Posterior cingulate gyrus (tissue), 11 donors: Measurements from ENCODE around the gene EFNA4.

Source experiments
- DNase-seq, 10 donors: peaks; one replicate each; pipeline versions ENCODE4 v3.0.0 to v3.0.0-alpha.2; 2020 to 2021; ENCODE audit warnings: mixed read lengths in 3 of 10
- intact Hi-C: fragments of 100-400 bp; cut with DNase I; formaldehyde crosslinking; loops from one replicate; pipeline ENCODE4 v1.15.1; 2023

Gene EFNA4

DNA sequence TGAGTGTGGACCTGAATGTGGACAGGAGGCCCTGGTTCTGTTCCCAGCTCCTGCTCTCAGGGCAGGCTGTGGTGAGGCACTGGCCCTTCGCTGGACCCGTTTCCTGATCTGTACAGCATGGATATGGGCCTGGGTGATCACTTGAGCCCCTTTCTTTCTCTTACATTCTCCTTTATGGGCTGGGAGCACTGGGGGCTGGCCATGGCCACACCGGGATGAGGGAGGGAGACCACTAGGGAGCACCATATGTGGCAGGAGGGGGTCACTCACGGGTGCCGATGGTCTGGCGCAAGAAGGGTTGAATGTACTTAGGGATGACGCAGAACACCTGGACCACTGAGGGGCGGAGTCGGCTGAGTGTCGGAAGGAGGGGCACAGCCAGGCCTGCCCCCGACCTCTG lies 32.6 kb upstream of the EFNA4 start:
- DNase-seq = no peak
- intact Hi-C loops = no loop called here

DNA sequence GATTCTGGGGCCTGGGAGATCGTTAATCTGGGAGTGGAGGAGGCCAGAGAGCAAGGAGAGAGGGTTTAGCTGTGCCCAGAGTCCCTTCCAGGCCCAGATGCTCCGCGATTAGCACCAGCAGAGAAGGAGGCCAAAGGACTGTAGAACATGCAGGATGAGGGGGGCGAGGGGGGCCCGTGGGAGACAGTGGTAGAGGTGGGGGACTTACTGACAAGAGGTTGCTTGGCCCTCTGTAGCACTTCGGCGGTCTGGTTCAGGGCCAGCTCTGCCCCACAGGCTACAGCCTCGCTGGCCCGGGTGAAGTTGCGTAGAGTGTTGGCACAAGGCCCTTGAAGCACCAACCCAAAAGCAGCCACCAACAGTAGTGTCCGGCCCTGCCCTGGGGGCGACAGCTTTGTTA lies 30.7 kb upstream of the EFNA4 start:
- intact Hi-C loops = no loop called here
- DNase-seq = no peak

DNA sequence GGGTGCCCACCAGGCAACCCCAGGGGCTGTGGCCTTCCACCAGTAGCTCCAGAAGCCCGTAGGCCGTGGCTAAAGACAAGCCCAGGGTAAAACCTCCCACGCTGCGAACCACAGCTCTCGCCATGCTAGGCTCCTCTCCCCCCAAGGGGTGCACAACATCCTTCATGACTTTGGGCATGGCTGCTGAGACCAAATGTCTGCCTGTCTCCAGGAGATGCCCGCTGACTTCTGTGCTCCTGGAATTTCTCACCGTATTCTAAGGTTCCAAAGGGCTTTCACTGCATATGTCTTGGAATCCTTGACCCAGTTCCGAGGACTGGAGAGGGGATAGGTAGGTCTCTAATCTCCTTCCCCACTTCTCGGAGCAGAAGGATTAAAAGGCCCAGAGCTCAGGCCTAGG lies 30.0 kb upstream of the EFNA4 start, which contains the start of the genes DCST1 and DCST2:
TSS of gene DCST1 (plus strand) at position 301 of the 400 bp plus-strand sequence. CDS start 213 bp downstream, outside the sequence.
TSS of gene DCST2 (minus strand) at position 258 of the 400 bp plus-strand sequence. CDS start at position 178, 80 bp downstream.
- no peak for DNase-seq
- intact Hi-C loops = no loop called here

DNA sequence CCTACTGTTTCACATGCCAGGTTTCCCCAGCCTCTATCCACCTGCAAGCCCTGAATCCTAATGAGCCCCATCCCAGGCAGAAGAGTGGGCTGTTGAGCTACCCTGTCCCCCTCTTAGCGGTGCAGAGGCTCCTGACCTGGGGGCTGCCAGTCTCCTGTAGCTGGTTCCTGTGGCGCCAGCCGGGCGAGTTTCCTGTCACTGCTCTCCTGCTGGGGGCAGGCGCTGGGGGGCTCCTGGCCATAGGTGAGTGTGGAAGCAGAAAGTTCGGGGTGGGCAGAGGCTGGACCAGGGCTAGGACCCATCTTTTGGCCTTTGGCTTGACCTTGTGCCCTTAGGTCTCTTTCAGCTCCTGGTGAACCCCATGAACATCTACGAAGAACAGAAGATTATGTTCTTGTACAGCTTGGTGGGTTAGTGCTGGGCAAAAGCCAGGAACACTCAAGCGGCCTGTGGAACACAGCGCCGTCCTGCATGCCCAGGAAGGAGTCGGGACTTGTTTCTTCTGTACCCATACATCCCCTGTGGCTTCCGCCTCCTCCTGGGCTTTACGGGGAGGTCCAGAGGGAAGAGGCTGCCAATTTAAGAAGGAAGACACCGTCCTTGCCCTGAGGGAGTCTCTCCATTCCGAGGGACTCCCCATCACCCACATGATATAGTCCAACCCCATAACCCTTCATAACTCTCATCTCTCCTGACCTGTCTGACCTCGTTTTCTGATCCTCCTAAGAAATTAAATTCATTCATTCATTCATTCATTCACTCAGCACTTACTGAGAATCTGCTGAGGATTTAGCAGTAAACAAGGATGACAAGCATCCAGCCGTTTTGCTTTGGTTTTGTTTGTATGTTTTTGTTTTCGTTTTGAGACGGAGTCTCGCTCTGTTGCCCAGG lies 29.0 kb upstream of the EFNA4 start:
- DNase-seq = no peak

DNA sequence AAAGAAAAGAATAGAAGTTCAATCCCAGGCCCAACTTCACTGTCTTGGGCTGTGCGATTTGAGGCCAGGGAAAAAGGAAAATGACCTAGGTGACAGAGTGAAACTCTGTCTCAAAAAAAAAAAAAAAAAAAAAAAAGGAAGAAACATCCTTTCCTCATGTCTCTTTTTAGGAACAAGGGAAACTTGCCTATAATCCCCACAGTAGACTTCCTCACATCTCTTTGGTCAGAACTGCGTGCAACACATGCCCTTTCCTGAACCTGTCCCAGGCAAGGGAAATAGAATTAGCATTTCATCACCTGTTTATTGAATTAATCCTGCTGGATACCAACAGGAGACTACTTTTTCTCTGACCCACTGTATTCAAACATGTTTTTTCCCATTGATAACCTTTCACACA lies 27.6 kb upstream of the EFNA4 start:
- DNase-seq = no peak
- intact Hi-C loops = no loop called here

More for the DNA sequence above, 29.0 kb upstream of the EFNA4 start:
- intact Hi-C loops = no loop called here

DNA sequence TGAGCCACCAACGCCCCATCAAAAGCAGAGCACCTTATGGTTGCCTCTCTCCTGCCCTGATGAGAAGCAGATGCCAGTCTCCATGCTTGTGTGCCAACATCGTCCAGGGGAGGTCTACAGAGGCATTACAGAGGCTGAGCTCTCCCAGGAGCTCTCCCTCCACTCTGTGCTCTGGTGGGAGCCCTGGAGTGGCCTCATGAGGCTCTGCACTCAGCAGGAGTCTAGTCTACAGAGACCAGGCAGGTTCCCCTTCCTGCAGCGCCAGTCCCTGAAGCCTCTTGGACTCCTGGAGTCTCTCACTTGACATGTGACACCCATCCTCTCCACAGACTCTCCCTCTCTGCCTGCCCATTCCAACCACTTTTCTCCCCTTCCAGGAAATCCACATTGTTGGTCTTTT lies 26.5 kb upstream of the EFNA4 start:
- no peak for DNase-seq
- intact Hi-C loops = no loop called here

DNA sequence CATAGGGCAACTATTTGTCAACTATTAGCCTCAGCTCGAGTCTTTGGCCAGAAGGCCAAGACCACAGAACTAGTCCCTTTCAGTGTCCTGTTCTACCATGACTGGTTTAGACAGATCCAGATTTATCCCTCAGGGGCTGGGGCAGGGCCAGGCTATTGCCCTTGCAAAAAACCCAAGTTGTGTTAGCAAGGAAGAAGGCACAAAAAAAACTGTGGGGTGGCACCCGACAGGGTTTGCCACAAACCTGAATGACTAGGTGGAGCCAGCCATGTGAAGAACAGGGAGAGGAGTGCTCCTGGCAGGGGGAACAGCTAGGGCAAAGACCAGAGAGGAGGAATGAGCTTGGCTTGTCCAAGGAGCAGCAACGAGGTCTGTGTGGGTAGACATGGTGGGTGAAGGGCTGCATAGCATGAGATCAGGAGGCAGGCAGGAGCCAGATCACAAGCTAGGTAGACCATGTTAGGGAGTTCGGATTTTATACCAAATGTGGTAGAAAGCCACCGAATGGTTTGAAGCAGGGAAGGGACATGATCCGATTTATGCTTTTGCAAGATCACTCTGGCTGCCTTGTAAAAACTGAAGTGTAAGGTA lies 25.6 kb upstream of the EFNA4 start:
- intact Hi-C loops = no loop called here
- no peak for DNase-seq

DNA sequence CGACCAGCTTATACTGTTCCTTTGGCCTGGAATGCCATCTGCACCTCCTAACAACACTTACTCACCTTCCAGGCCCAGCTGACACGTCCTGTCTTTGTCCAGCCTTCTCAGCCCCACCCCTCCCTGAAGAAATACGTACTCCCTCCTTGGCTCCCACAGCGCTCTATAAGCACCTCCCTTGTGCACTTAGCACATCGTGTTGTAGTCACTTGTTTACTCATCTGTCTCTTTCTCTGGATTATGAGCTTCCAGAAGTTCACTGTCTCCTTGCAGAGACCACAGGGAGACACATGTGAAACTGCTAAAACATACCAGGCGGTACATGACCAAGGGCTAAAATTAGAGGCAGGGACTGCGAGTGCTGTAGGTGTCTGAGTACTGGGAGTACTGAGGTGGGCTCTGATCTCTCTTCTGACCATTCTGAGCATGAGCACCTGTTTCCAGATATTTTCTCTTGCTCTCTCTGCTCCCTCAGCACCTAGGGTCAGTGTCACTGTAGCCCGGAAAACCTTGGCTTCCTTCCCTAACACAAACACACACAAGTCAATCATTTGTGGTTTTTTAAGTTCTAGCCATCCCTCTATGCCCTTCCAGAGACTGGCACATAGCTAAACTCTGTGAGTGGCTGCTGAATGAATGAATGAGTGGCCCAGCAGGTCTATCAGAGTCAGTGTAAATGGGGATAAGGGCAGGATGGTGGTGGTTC lies 24.8 kb upstream of the EFNA4 start:
- intact Hi-C loops = no loop called here
- no peak for DNase-seq

DNA sequence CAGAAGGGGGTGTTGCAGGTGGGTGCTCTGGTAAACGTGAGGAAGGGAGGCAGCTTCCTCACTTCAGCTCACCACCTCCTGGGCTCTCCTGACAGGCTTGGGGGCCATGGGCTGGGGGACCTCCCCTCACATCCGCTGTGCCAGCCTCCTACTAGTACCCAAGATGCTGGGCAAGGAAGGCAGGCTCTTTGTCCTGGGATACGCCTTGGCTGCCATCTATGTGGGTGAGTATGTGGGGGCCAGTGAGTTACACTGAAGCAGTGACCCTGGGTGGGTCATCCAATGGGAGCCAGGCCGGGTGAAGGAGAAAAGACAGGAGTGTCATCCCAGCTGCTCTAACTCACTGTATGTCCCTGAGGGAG lies 24.3 kb upstream of the EFNA4 start:
- intact Hi-C loops = no loop called here
- no peak for DNase-seq

DNA sequence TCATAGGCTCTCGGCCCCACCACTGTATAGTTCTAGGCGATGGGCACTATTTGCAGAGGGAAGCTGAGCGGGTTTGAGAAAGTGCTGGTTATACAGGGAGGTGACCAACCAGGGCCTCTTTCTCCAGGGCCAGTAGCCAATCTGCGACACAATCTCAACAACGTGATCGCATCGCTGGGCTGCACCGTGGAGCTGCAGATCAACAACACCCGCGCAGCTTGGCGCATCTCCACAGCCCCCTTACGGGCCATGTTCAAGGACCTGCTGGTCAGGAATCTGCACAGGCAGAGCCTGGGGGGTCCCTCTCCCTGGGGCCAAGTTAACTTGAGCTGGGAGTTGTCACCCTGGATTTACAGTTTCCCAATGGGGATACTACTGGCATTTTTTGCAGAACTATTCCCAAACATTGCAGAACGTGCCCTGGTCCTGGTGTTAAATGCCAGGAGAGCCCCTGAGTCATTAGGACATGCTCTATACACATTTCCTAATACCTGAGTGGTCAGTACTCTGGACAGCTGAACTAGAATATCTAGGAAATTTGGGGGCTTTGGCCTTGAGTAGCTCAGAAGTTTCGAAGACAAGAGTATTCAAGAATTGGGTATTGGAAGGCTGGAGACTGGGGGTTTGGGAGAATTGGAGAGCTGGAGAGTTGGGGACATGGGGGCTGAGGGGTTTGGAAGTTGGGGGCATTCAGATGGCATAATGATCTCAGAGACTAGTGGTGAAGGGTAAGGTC lies 23.0 kb upstream of the EFNA4 start:
- intact Hi-C loops = loop anchor here (5.0 kb wide), 1 partner anchor 33 kb away; no protein-coding TSS in a partner anchor
- no peak for DNase-seq

DNA sequence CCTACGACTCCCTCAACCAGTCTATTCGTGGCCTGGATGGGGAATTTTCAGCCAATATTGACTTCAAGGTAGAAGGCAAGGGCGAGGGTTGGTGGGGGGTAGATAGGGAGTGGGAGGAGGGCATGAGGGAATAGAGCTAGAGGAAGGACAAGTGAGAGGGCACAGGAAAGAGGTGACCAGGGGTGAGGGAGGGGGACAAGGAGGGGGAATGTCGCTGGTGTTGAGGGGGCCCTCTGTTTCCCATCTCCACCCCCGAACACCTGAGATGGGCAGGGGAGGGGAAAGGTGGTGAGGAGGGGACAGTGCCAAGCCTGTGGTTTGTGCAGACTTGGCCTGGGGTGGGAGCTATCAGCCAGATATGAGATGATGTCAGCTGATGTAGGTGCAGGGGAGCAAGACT lies 20.8 kb upstream of the EFNA4 start:
- DNase-seq = no peak
- intact Hi-C loops = loop anchor here (5.0 kb wide), 1 partner anchor 35 kb away; no protein-coding TSS in a partner anchor

DNA sequence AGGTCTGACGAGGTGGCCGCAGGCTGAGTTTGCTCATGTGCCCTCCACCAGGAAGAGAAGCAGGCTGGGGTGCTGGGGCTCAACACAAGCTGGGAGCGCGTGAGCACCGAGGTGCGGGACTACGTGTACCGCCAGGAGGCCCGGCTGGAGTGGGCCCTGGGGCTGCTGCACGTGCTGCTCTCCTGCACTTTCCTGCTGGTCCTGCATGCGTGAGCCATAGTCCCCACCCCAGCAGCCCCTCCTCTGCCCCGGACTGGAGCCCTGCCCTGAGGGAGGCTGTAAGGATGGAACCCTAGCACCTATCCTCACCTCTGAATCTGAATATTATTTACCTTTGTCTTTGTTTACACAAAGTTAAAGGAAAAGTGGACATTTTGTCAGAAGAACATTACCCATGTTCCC lies 20.2 kb upstream of the EFNA4 start:
- intact Hi-C loops = loop anchor here (5.0 kb wide), 1 partner anchor 36 kb away; no protein-coding TSS in a partner anchor
- peak in 1 of 10 donors; percentile 72 for DNase-seq

DNA sequence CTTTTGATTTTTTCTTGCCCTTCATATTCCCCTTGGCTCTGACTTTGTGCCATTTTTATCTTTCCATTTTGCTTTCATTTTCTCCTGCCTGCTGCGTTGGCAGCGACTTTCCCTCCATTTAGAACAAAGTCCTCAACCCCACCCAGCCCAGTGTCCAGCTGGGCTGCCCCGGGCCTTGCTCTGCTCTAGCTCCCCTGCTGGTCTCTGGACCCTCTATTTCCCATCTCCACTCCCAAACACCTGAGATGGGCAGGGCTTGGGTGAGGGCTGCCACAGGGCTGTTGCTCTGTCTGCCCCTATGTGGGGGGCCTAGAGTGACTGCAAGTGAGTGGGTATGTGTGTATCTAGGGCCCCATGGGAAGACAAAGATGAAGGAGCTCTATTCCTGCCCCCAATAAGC lies 19.7 kb upstream of the EFNA4 start:
- intact Hi-C loops = loop anchor here (5.0 kb wide), 1 partner anchor 36 kb away; no protein-coding TSS in a partner anchor
- DNase-seq = no peak

DNA sequence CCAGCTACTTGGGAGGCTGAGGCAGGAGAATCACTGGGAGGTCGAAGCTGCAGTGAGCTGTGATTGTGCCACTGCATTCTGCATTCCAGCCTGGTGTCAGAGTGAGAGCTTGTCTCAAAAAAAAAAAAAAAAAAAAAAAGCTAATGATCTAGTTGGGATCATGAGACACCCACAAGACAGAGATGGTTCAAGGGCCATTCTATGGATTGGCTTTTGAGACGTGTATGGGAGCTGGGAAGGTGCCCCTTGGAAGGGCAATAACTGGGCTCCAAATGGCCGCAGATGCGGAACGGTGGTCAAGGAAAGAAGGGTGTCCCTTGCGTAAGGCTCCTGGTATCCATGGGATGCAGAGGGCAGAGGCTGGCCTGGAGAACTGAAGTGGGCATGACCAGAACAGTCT lies 19.2 kb upstream of the EFNA4 start:
- intact Hi-C loops = loop anchor here (5.0 kb wide), 1 partner anchor 37 kb away; no protein-coding TSS in a partner anchor
- no peak for DNase-seq

DNA sequence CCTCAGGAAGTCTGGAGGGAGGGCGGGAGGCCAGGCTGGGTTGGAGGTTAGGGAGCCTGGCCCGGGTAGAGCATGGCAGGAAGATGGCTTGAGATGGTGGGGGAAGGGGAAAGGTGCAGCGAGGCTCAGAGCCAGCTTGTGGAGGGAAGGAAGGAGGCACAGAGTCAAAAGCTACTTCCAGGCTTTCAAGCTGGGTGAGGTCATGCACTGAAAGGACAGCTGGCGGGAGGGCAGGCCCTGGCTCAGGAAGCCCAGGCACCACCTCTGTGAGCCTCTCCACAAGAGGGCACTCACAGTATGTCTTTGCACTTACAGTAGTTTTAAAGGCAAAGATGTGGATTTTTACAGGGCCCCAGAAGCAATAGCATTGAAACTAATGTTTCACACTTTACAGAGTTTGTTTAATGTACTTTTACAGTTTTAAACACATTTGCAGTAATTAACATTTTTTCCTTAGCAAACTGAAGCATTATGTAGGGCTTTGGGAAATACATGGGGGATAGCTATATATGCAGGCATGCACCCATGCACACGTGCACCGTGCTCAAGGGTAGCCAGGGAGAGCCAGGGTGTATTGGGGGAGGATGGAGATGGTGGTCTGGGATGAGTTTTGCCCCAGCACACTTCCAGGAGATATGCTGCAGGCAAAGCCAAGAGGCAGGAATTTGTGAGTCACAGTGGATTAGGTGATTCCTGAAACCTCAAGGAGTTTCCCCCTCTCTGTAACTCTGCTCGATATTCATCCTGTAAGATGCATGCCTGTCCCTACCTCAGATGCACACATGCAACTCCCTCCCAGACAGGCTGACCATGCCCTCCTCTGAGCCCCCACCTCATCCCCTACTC lies 18.5 kb upstream of the EFNA4 start:
- intact Hi-C loops = loop anchor here (5.0 kb wide), 1 partner anchor 38 kb away; no protein-coding TSS in a partner anchor

DNA sequence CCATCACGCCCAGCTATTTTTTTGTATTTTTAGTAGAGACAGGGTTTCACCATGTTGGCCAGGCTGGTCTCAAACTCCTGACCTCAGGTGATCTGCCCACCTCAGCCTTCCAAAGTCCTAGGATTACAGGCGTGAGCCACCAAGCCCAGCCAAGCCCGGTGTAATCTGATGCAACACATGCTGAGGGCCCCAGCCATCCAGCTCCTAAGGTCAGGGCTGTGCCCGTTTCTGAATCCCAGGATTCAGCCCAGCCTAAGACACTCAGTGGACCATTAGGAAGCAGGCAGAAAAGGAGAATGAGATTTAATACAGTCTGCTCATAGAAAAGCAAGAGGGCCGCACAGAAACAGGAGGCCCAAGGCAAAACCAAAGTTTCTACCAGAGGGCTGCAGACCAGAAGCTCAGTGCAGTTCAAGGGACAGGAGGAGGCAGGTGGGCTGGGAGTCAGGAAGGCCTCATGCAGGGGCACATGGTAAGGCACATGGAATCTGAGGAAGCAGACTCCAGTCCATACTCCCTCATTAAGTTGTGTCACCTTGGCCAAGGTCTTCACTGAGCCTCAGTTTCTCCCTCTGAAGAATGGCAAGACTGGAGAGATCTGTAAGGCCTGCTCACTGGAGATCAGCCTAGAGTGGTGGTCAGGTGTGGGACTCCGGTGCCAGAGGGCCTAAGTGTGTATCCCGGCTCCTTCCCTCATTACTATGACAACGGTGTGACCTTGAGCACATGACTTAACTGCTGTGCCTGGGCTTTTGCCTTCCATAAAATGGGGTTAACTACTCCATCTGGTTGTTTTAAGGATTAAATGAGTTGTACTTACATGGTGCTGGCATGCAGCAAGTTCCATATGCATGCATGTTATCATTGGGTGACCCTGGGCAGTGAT lies 14.8 kb upstream of the EFNA4 start:
- DNase-seq = no peak
- intact Hi-C loops = no loop called here

More for the DNA sequence above, 18.5 kb upstream of the EFNA4 start:
- DNase-seq = peak in 8 of 10 donors; percentile 55 to 96 (median 70)

DNA sequence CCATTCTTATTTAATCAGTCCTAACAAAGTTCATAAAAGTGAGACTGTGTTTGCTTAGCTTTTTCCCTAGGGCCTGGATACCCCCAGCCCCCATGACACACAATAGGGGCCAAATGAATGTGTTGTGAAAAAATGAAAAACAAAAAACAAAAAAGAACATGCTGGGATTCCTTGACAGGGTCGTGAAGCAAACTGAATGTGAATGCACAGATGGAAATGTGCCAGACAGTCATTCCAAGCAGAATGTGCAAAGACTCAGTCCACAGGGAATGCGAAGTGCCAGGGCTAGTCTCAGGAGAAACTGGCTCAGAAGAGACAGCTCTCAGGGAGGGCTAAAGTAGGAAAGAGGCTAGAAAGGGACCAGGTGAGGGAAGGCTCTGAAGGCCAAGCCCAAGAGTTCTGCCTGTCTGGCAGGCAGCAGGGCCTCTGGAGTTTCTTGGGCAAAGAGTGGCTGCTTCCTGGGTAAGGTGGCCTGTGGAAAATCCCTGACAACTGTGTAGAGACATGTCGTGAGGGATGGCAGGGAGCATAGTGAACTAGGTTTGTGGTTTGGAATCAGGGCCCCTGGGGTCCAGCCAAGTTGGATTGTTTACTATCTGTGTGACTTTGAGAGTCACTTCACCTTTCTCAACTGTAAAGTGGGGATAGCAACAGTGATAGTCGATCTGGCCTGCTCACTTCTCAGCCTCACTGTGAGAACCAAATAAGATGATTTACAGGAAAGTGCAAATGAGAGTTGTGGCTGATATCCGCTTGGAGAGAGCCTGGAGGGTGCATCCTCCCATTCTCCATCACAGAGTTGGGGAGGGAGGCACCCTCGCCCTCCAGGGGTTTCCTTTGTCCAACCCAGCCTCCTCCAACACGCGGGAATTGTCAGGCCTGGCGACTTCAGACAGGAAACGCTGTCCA lies 13.6 kb upstream of the EFNA4 start:
- intact Hi-C loops = loop anchor here (2.0 kb wide), 1 partner anchor 35 kb away; no protein-coding TSS in a partner anchor
- no peak for DNase-seq
